ENCODE data around the gene MAF. TPM values are rescaled to one million over a fixed set of nuclear protein-coding genes. Genes with fewer than 3 reads are reported as not detected.

MAF gene
- total RNA-seq, 4 donors from 2014 or later: 10.9 to 46.7 (median 32.5) TPM

- intact Hi-C loops (cut with DNase I; ENCODE audit: low total_unique reads) (no loop called here), in situ Hi-C loops (cut with MboI; ENCODE audit: low sequenced_read_pairs in 4 of 4) (loop anchor here in 2 of 4 donors (10.0 kb wide), 2 partner anchors 65 to 235 kb away; no protein-coding TSS in a partner anchor)
- TF ChIP-seq CTCF (IDR thresholded peaks at IDR 0.05 in 4 of 5, conservative IDR thresholded peaks at IDR 0.05 in 1 of 5) (no peak), POLR2A (IDR thresholded peaks at IDR 0.05) (no peak)
- Histone ChIP-seq H3K36me3 (no peaks in the 10 kb centered on the region), H3K9me3 (no peaks in the 10 kb centered on the region), H3K27me3 (no peaks in the 10 kb centered on the region), H3K27ac (peak overlapping the region; percentile 92 to 98 (median 98)), H3K4me1 (peaks cover 22 to 26% of the 10 kb centered on the region in 2 donors), H3K4me3 (peak overlapping the region; percentile 74 to 89 (median 86))
- DNase-seq (peak in 1 of 2 donors; percentile 40), ATAC-seq (peak in 1 of 2 donors; percentile 4)
These were observed 1.2 kb downstream of the MAF start for GRCh38 chr16:79599256-79599836.

- TF ChIP-seq POLR2A (IDR thresholded peaks at IDR 0.05) (peak in 1 of 2 donors; percentile 58), CTCF (IDR thresholded peaks at IDR 0.05 in 4 of 5, conservative IDR thresholded peaks at IDR 0.05 in 1 of 5) (peak in 3 of 5 experiments; percentile 9 to 40 (median 22))
- in situ Hi-C loops (cut with MboI; ENCODE audit: low sequenced_read_pairs in 4 of 4) (loop anchor here in 2 of 4 donors (10.0 kb wide), 2 partner anchors 64 to 234 kb away; no protein-coding TSS in a partner anchor), intact Hi-C loops (cut with DNase I; ENCODE audit: low total_unique reads) (no loop called here)
- peak; percentile 50 to 82 for DNase-seq
- peak; percentile 12 to 29 for ATAC-seq
- H3K9me3 ChIP-seq: no peaks in the 10 kb centered on the region
- H3K27me3 ChIP-seq: no peaks in the 10 kb centered on the region
- peaks cover 24 to 31% of the 10 kb centered on the region in 2 donors for H3K4me1 ChIP-seq
- peak overlapping the region; percentile 62 to 85 (median 72) for H3K4me3 ChIP-seq
- peak overlapping the region; percentile 89 to 95 (median 92) for H3K27ac ChIP-seq
- H3K36me3 ChIP-seq: no peaks in the 10 kb centered on the region
These were observed 2.0 kb downstream of the MAF start for GRCh38 chr16:79598348-79599181.

- no peak for ATAC-seq
- in situ Hi-C loops (cut with MboI; ENCODE audit: low sequenced_read_pairs in 4 of 4): loop anchor here in 2 of 4 donors (10.0 kb wide), 2 partner anchors 63 to 233 kb away; no protein-coding TSS in a partner anchor
- peak overlapping the region; percentile 62 to 85 (median 72) for H3K4me3 ChIP-seq
- TF ChIP-seq POLR2A (IDR thresholded peaks at IDR 0.05): no peak
- TF ChIP-seq CTCF (IDR thresholded peaks at IDR 0.05 in 4 of 5, conservative IDR thresholded peaks at IDR 0.05 in 1 of 5): no peak
- no peaks in the 10 kb centered on the region for H3K9me3 ChIP-seq
- no peak for DNase-seq
- no peaks in the 10 kb centered on the region for H3K36me3 ChIP-seq
- no peaks in the 10 kb centered on the region for H3K27me3 ChIP-seq
- H3K4me1 ChIP-seq: peaks cover 22 to 29% of the 10 kb centered on the region in 2 donors
- peak overlapping the region; percentile 89 to 95 (median 92) for H3K27ac ChIP-seq
- intact Hi-C loops (cut with DNase I; ENCODE audit: low total_unique reads): no loop called here
These were observed 2.5 kb downstream of the MAF start for GRCh38 chr16:79598063-79598347.

GRCh38 chr16:79597277-79598062, 3.1 kb downstream of the MAF start:
- TF ChIP-seq CTCF (IDR thresholded peaks at IDR 0.05 in 4 of 5, conservative IDR thresholded peaks at IDR 0.05 in 1 of 5) (no peak), POLR2A (IDR thresholded peaks at IDR 0.05) (no peak)
- in situ Hi-C loops (cut with MboI; ENCODE audit: low sequenced_read_pairs in 4 of 4): loop anchor here in 2 of 4 donors (10.0 kb wide), 2 partner anchors 63 to 233 kb away; no protein-coding TSS in a partner anchor

More at GRCh38 chr16:79597277-79598062, 3.1 kb downstream of the MAF start:
- intact Hi-C loops (cut with DNase I; ENCODE audit: low total_unique reads): no loop called here
- ATAC-seq: no peak
- peak overlapping the region; percentile 89 to 95 (median 92) for H3K27ac ChIP-seq
- peak overlapping the region; percentile 62 to 85 (median 72) for H3K4me3 ChIP-seq
- H3K9me3 ChIP-seq: no peaks in the 10 kb centered on the region
- H3K27me3 ChIP-seq: no peaks in the 10 kb centered on the region
- no peak for DNase-seq
- H3K36me3 ChIP-seq: no peaks in the 10 kb centered on the region
- peaks cover 17 to 27% of the 10 kb centered on the region in 2 donors for H3K4me1 ChIP-seq
